ENCODE data around the gene DHRS3.
"Not testable (repeated sequence)": the region's sequence is repeated elsewhere in the genome, so short reads cannot be mapped to it uniquely, and the experiment has no call there.

The DHRS3 gene

GRCh38 chr1:12617901-12618660, at the start of gene DHRS3:
TSS of gene DHRS3 (minus strand) at chr1:12618210. CDS start at chr1:12617348, 862 bp downstream.
- peak; percentile 52 for DNase-seq

- DNase-seq: no peak
Measured at GRCh38 chr1:12666141-12666735, 48.2 kb upstream of the DHRS3 start.

GRCh38 chr1:12665511-12665910, 47.5 kb upstream of the DHRS3 start:
- DNase-seq: no peak

GRCh38 chr1:12662556-12662955, 44.5 kb upstream of the DHRS3 start:
- DNase-seq: no peak

DNA sequence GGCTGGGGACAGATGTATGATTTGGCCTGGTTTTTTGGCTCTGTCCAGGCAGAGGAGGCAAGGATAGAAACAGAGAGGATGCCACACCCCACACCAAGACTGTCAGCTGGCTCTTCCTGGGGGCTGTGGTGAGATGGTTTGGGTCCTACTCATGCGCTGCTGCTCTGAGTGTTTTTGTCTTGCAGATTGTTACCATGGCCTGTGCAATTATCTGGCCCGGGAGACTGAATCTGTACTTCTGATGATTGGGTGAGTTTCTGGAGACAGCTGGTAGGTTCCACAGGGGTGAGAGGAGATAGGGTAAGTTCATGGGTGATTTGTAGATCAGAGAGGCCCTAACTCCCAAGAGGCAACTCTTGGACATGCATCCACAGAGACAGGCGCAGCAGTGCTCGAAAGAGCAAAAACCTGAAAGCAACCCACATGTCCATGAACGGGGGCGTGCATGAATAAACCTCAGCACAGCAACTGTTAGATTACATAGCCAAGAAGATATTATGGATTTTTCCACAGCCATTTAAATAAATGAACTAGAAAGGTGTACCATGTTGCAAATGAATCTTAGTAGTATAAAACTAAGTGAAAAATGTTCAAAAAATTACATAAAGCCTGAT, 43.7 kb upstream of the DHRS3 start:
- no peak for DNase-seq

- DNase-seq: no peak
Measured at GRCh38 chr1:12658531-12659453, 40.8 kb upstream of the DHRS3 start.

GRCh38 chr1:12657885-12658512, 40.0 kb upstream of the DHRS3 start:
- DNase-seq: not testable (repeated sequence)

DNA sequence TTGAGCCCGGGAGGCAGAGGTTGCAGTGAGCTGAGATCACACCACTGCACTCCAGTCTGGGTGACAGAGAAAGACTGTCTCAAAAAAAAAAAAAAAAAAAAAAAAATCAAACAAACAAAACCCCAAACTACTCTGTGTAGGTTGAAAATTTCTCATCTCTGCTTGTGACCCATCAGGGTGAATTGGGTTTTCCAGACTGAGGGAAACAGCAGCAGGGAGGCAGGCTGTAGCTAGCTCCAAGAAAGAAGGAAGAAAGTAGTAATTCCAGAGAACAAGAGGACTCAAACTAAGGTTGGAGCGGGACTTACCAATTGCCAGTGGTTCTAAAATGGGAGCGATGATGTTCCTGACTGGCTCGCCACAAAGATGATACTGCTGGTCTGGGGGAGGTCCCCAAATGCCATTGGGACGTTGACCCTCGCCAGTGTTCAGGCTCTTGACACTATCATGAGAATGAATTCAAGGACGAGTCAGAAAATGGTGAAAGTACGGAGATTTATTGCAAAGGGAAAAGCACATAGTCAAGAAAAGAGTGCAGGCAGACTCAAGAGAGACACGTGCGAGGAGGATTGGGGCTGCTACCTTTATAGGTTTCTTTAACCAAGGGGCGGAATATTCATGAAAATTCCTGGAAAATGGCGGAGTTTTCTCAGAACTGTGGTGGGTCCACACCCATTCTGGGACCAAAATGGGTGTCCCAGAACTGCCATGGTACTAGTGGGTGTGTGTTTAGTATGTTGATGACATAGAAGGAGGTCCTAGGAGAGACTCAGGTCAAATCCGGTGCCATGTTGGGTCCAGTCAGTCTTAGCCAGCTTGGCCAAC, 39.3 kb upstream of the DHRS3 start:
- DNase-seq: no peak

- DNase-seq: no peak
Measured at GRCh38 chr1:12656575-12656974, 38.6 kb upstream of the DHRS3 start.

- no peak for DNase-seq
Measured at GRCh38 chr1:12654657-12655056, 36.6 kb upstream of the DHRS3 start.

DNA sequence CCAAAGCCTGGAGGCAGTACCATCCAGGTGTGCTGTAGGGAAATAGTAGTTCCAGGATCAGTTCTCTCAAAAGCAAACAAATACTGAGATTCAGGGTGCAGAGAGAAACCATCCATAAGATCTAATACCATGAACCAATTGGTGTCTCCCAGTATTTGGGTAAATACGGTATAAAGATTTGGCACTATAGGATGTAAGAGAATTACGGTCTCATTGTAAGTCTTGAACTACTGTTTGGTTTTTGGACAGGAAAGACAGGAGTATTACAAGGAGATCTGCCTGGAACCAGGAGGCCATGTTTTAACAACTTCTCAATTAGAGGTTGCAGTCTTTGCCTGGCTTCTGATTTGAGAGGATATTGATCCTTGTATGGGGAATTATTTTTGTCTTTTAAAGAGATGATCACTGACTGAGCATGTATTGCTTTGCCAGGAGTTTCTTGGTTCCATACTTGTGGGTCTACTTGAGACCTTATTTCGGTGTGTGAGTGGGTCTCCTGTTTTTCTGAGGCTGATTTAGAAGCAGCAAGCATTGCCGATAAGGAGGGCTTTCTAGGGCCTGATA, 36.1 kb upstream of the DHRS3 start:
- no peak for DNase-seq

DNA sequence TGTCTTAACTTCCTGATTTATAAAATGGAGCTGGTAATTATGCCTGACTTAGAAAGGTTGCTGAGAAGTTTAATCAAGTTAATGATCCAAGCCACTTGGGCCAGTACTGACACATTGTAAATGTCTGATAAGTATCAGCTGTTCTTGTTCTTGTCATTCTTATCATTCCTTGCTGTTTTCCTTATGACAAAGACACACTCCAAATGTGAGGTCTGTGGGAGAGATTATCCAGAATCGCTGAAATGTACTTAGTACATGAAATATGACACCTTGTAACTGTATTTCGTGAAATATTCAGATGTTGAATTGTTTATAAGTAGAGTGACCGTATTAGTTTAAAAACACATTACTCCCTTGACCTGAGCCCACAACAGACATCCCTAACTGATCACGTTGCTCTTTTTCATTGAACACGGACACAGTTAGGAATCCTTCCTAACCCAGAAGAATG, 32.0 kb upstream of the DHRS3 start:
- DNase-seq: no peak

DNA sequence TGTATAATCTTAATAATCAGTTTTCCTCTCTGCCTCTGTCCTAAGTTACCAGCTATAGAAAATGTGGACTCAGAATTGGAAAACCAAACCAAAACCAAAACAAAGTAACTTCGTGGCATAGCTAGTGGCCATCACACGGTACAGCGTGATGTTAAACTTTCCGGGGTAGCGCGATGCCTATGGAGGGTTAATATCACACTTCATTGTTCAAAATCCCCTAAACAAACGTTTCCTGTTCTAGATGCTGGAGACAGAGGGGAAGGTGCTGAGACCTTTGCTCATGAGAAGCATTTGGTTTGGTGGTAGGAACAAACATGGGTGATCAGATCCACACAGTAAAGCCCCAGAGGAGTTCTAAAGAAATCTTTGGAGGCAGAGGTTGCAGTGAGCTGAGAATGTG, 30.7 kb upstream of the DHRS3 start:
- no peak for DNase-seq

DNA sequence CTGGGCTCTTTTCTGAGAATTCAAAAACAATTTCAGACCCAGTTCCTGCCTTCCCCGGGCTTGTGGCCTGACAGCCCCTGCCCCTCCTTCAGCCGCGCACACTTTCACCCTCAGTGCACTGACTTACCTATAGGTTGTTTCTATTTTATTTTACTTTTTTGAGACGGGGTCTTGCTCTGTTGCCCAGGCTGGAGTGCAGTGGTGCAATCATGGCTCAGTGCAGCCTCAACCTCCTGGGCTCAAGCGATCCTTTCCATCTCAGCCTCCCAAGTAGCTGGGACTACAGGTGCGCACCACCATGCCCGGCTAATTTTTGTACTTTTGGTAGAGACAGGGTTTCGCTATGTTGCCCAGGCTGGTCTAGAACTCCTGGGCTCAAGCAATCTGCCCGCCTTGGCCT, 27.4 kb upstream of the DHRS3 start:
- not testable (repeated sequence) for DNase-seq

GRCh38 chr1:12644829-12645228, 26.8 kb upstream of the DHRS3 start:
- DNase-seq: no peak

DNA sequence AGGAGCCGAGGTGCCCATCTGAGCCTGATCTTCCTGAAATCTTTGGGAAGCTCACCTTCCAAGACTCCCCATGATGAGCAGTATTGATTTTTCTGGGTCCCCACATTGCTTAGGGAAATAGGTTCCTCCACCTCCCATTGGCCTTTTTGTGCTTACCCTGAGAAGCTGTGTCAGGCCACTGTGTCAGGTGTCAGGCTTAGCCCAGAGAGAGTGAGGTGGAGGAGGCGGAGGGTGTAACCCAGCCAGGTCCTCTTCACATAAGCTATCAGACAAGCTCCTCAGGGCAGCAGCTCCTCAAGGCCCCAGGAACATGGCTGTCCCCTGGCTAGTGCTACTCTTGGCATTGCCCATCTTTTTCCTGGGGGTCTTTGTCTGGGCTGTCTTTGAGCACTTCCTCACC, 26.2 kb upstream of the DHRS3 start:
- DNase-seq: no peak

- no peak for DNase-seq
Measured at GRCh38 chr1:12643785-12644184, 25.8 kb upstream of the DHRS3 start, which contains the start of gene AADACL4. TSS of gene AADACL4 (plus strand) at chr1:12644085. CDS start at chr1:12644547, 462 bp downstream.

DNA sequence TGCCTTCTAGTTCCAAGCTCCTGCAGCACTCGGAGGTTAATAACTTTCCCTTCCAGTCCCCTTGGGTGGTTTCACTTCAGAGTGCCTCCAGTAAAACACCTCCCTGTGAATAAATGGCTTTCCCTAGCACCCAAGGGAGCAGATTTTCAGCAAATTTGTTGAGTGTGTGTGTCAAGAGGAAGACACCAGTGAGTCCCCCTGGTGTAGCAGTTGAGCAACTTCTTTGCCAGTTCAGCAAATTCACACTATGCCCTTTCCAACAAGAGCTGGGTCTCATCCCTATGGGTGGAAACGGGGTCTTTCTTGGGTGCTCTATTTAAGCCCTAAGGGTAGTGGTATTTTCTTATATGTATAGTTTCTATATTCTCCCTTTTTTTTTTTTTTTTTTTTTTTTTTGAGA, 25.1 kb upstream of the DHRS3 start:
- no peak for DNase-seq

DNA sequence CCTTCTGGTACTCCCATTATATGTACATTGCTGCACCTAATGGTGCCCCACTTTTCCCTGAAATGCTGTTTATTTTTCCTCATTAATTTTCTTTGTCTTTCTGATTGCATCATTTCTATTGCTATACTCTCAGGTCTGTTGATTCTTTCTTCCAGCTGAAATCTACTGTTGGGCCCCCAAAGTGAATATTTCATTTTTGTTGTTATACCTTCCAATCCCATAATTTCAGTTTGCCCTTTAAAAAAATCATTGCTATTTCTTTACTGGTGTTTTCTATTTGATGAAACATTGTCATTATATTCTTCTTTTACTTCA, 22.9 kb upstream of the DHRS3 start:
- DNase-seq: no peak

GRCh38 chr1:12640237-12640957, 22.4 kb upstream of the DHRS3 start:
- no peak for DNase-seq

- no peak for DNase-seq
Measured at GRCh38 chr1:12637693-12638092, 19.7 kb upstream of the DHRS3 start.

All from DMS153 (cell line).